GM18858 (cell line): ENCODE results near the gene EPN1.
"Not testable (repeated sequence)": the region's sequence is repeated elsewhere in the genome, so short reads cannot be mapped to it uniquely, and the experiment has no call there.

Experiments used
- ATAC-seq: cut with Tn5 transposase; IDR thresholded peaks from one replicate; pipeline ENCODE4 v1.9.1; 2021; ENCODE audit not compliant: unreplicated experiment

EPN1 gene

DNA sequence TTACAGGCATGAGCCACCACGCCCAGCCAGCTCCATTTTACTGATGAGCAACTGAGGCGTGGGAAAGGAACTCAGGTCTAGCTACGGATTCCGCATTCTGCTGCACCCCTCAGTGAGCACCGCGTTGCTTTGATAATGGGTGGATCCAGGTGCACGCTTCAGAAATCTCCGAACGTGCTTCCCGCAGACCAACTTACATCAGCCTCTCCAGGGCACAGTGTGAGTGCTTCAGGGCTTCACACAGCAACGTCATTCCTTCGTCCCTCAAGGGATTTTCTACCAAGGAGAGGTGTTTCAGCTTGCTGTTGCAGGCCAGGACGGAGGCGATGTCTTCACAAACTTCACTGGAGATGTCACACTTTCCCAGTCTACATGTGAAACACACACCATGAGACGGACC lies 41.5 kb downstream of the EPN1 start:
- no peak for ATAC-seq

DNA sequence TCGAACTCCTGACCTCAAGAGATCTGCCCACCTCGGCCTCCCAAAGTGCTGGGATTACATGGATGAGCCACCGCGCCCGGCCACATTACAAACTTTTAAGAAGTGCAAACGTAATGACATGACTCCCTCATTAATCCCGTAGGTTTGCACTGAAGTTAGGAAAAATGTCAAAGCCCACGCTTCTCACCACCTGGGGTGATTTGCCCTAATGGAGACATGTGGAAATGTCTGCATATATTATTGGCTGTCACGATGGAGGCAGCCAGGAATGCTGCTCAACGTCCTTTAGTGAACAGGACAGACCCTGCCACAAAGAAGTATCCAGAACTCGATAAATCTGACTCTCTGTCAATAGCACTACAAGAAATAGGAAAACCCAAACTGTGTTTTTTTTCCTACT lies 42.2 kb downstream of the EPN1 start:
- no peak for ATAC-seq

DNA sequence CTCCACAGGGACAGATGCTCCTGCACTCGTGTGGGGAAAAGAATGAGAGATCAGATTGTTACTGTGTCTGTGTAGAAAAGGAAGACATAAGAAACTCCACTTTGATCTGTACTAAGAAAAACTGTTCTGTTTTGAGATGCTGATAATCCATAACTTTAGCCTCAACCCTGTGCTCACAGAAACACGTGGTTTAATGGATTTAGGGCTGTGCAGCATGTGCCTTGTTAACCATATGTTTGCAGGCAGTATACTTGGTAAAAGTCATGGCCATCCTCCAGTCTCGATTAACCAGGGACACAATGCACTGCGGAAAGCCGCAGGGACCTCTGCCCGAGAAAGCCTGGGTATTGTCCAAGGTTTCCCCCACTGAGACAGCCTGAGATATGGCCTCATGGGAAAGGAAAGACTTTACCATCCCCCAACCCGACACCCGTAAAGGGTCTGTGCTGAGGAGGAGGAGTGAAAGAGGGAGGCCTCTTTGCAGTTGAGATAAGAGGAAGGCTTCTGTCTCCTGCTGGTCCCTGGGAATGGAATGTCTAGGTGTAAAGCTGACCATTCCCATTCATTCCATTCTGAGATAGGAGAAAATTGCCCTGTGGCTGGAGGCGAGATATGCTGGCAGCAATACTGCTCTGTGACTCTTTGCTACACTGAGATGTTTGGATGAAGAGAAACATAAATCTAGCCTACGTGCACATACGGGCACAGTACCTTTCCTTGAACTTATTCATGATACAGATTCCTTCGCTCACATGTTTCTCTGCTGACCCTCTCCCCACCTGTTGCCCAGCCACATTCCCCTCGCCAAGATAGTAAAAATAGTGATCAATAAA lies 43.1 kb downstream of the EPN1 start:
- ATAC-seq = not testable (repeated sequence)

DNA sequence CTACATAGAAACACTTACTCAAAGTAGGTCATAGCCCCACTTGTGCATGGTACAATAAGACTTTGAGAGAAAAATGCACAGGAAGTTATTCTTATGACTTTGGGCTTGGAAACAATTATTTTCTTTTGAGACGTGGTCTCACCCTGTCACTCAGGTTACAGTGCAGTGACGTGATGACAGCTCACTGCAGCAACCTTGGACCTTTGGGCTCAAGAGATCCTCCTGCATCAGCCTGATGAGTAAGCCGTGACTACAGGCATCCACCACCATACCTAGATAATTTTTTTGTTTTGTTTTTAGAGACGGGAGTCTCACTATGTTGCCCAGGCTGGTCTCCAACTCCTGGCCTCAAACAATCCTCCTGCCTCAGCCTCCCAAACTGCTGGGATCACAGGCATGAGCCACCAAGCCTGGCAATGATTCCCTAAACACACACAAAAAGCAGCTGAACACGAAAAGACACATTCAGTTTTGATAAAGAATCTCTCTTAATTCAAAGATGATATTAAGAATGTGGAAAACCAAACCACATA lies 45.3 kb downstream of the EPN1 start:
- no peak for ATAC-seq

DNA sequence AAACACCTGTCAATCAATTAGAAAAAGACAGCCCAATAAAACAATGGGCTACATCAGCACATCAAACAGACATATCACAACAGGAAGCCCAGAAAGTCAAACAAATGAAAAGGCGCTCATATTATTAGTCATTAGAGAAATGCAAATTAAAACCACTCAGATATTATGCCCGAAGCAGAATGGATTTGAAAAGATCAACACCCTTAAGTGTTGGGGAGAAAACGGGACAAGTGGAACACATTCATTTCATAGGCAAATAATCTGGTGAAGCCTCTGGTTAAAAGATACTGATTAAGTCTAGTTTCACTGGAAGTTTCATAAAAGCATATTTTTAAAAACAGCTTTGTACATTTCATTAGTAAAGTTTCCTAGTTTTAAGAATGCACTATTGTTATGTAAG lies 45.8 kb downstream of the EPN1 start:
- no peak for ATAC-seq

DNA sequence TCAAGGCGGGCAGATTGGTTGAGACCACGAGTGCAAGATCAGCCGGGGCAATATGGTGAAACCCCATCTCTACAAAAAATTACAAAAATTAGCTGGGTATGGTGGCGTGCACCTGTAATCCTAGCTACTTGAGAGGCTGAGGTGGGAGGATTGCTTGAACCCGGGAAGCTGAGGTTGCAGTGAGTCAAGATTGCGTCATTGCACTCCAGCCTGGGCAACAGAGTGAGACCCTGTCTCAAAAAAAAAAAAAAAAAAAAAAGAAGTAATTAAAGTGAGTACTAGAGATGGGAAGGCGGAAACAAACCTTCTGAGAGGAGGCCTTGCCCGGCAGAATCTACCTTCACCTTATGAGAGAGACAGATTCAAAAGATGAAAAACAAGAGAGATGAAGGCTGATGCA lies 48.5 kb downstream of the EPN1 start:
- ATAC-seq = no peak

DNA sequence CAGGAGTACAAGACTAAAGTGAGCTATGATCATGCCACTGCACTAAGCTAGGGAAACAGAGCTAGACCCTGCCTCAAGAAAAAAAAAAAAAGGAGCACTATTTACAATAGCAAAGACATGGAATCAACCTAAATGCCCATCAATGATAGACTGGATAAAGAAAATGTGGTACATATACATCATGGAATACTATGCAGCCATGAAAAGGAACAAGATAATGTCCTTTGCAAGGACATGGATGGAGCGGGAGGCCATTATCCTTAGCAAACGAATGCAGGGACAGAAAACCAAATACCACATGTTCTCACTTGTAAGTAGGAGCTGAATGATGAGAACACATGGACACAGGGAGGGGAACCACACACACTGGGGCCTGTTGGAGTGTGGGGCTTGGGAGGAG lies 55.4 kb downstream of the EPN1 start:
- not testable (repeated sequence) for ATAC-seq

DNA sequence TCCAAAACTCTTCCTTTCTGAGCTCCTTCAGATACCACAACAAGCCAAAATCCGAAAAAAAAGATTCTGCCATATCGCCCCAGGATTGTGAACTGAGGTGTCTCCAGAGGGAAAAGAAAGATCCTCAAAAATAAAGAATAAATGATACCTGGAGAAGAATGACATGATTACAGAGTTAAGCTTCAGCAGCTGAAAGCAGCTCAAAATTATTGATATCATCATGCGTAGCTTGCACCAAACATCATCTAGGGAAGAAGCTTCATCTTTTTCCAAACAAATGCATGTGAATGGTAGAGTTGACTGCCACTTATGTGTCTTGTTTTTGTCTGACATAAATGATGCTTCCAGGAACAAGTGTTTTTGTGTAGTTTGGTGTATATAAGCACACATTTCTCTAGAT lies 63.3 kb downstream of the EPN1 start, which contains the start of gene NLRP9:
NLRP9 (minus strand) TSS at position 101 of the 400 bp plus-strand sequence; CDS start at position 73, 28 bp downstream.
- ATAC-seq = no peak

DNA sequence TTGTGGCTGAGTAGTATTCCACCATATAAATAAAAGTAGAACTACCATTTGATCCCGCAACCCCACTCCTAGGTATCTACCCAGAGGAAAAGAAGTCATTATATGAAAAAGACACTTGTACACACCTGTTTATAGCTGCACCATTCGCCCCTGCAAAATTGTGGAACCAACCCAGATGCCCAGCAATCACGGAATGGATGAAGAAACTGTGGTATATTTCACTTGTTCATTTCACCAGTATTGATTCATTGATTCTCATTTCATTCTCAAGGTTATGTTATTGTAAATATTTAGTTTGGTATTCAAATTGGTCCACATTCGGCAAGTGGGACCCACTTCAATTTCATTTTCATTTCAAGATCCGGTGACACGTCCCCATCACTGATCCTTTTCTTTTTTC lies 75.7 kb downstream of the EPN1 start:
- ATAC-seq = no peak

DNA sequence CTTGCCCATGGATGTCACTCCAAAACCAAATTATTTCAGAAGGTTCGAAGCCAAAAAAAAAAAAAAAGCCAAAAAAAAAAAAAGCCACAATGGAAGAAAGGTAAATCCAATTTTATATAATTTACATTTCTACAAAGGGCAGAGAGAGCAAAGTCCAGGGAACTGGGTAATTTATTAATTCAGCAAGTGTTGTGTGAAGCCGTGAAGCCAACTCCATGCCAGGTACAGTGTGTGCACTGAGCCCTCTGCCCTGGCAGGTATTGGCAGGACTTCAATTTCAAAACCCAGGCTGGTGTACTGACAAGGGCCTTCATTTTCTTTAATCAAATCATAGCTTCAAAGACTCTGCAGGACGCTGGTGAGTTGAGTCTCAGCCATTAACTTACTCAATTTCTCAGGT lies 78.4 kb downstream of the EPN1 start:
- ATAC-seq = no peak

DNA sequence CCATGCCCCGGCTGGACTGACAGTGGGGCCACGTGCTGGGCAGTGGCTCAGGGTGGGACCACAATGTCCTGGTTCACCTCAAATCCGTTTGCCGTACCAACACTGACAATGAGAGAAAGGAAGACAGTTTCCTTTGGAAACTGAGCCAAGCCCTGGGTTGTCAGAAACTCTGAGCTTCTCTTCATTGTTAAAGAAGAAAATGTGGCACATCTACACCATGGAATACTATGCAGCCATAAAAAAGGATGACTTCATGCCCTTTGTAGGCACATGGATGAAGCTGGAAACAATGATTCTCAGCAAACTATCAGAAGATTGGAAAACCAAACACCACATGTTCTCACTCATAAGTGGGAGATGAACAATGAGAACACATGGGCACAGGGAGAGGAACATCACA lies 81.8 kb downstream of the EPN1 start:
- ATAC-seq = not testable (repeated sequence)

DNA sequence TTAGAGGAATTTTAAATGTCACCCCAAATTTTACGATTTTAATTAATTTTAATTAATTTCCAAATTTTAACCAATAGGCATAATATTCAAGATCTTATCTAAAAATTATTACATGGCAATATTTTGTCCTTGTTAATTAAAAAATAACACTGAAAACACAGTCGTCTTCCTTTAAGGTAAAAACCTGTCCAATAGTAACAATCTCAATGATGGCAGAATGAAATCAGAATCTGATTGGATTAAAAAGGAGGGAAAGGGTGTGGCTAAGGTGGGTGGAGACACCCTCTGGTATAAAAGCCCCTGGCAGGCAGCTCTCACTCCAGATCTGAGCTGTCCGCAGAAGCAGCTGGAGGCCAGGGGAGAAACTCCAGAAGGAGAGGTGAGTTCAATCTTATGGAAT lies 83.8 kb downstream of the EPN1 start, which contains the start of gene RFPL4A:
RFPL4A (plus strand) TSS at position 301 of the 400 bp plus-strand sequence. CDS start 2,704 bp downstream, outside the sequence.
- ATAC-seq = not testable (repeated sequence)
